GM23248 (cell line): ENCODE results near the gene FBXO11.

Source experiments
- EZH2 ChIP-seq: fragments of 200-600 bp; sonication (generic); IDR thresholded peaks from 2 replicates; pipeline ENCODE4 v1.6.1; 2018; ENCODE audit warnings: antibody characterized with exemption, mild to moderate bottlenecking; ENCODE audit not compliant: insufficient read depth, poor library complexity, severe bottlenecking
- EZH2phosphoT487 ChIP-seq: fragments of 200-600 bp; sonication (generic); IDR thresholded peaks from 2 replicates; pipeline ENCODE4 v1.6.1; 2018; ENCODE audit warnings: antibody characterized with exemption, moderate library complexity, mild to moderate bottlenecking, low read depth; ENCODE audit not compliant: insufficient read depth

- TF ChIP-seq EZH2phosphoT487: no peak
- TF ChIP-seq EZH2: no peak
These were observed 41.7 kb downstream of the FBXO11 start for GRCh38 chr2:47864566-47864965.
